ENCODE data around the gene ARL15.

DNA sequence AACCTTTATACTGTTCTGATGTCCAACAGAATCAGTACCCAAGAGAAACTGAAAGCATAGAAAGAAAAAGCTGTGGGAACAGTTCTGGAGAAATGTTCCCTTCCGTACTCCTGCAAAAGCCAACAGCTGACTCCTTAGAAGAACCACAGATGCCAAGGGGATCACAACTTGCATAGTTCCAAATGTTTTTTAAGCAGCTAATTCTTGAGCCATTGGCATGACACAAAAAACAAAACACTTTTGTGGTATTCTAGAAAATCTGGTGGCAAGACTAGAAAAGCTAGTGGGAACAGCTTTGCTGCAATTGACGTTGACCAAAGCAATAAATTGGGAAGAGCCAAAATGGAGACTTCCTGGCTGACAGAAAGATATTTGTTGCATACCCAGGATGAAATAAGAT is 189.9 kb downstream of the ARL15 start:
- TF ChIP-seq, protein P1, sequence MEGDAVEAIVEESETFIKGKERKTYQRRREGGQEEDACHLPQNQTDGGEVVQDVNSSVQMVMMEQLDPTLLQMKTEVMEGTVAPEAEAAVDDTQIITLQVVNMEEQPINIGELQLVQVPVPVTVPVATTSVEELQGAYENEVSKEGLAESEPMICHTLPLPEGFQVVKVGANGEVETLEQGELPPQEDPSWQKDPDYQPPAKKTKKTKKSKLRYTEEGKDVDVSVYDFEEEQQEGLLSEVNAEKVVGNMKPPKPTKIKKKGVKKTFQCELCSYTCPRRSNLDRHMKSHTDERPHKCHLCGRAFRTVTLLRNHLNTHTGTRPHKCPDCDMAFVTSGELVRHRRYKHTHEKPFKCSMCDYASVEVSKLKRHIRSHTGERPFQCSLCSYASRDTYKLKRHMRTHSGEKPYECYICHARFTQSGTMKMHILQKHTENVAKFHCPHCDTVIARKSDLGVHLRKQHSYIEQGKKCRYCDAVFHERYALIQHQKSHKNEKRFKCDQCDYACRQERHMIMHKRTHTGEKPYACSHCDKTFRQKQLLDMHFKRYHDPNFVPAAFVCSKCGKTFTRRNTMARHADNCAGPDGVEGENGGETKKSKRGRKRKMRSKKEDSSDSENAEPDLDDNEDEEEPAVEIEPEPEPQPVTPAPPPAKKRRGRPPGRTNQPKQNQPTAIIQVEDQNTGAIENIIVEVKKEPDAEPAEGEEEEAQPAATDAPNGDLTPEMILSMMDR (IDR thresholded peaks at IDR 0.05; ENCODE audit: control extremely low read depth in 1 of 3, insufficient read depth in 1 of 3, low read depth in 1 of 3, low read length in 3 of 3) = no peak
- TF ChIP-seq TCF12 (IDR thresholded peaks at IDR 0.05; ENCODE audit: low read depth, low read length) (no peak), SIX5 (IDR thresholded peaks at IDR 0.05; ENCODE audit: low read depth, low read length) (no peak), YY1 (IDR thresholded peaks at IDR 0.05; ENCODE audit: low read depth, low read length) (no peak), CBX5 (IDR thresholded peaks at IDR 0.05; ENCODE audit: low read depth, low read length) (no peak), SUZ12 (IDR thresholded peaks at IDR 0.05; ENCODE audit: low read length) (no peak), CEBPB (IDR thresholded peaks at IDR 0.05; ENCODE audit: low read depth, low read length) (no peak), POLR2A (IDR thresholded peaks at IDR 0.05; ENCODE audit: control extremely low read depth in 1 of 2, low read depth in 2 of 2, low read length in 2 of 2) (no peak), EP300 (IDR thresholded peaks at IDR 0.05; ENCODE audit: borderline replicate concordance in 1 of 2, low read depth in 2 of 2, low read length in 2 of 2) (no peak), SRF (IDR thresholded peaks at IDR 0.05; ENCODE audit: low read depth, low read length) (no peak), ZNF274 (IDR thresholded peaks at IDR 0.05; ENCODE audit: borderline replicate concordance, extremely low read depth, low read length) (no peak), FOSL1 (IDR thresholded peaks at IDR 0.05; ENCODE audit: insufficient read depth, low read depth, low read length) (no peak)

All from H1 (cell line).